ENCODE data around the gene RSPH9.

RSPH9 gene

DNA sequence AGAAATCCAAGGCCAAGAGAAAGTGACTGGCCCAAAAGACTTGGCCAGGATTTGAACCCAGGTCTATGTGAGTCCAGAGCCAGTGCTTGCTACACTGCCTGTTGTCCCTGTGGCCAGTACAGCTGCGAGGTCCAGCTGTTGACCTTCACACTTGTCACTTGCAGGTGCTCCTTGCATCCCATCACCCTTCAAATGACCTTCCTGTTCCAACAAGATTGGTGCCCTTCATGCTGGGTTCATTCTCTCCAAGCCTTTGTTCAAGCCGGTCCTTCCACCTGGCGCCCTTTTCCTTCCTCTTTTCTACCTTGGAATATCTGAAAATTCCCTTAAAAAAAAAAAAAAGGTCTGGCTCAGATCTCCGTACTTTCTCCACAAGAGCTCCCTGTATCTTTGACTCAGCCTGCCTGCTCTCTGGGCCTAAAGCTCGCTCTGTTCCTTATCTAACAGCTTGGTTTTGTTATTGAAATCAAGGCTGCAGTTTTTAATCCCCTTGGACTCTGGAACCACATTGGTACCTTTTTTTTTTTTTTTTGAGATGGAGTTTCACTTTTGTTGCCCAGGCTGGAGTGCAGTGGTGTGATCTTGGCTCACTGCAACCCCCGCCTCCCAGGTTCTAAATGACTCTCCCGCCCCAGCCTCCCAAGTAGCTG lies 64.9 kb downstream of the RSPH9 start:
- peaks cover 36 to 42% of the 10 kb centered on the region in 2 donors for H3K4me1 ChIP-seq (ENCODE audit: control insufficient read depth in 1 of 2, insufficient read depth in 2 of 2, low read length in 2 of 2)
- H3K9ac ChIP-seq (ENCODE audit: low read depth in 1 of 2, low read length in 2 of 2): peak overlapping the region; percentile 36 to 38
- no peaks in the 10 kb centered on the region for H3K9me3 ChIP-seq (ENCODE audit: control insufficient read depth in 1 of 2, low read length in 2 of 2)
- H3K36me3 ChIP-seq (ENCODE audit: control insufficient read depth in 1 of 2, insufficient read depth in 2 of 2, low read length in 2 of 2): no peaks in the 10 kb centered on the region
- H3K27me3 ChIP-seq (ENCODE audit: control insufficient read depth in 1 of 2, insufficient read depth in 2 of 2, low read length in 2 of 2): no peaks in the 10 kb centered on the region
- peak overlapping the region in 1 of 2 donors; percentile 4 for H3K4me3 ChIP-seq (ENCODE audit: low read depth in 1 of 2, low read length in 2 of 2)
- peak overlapping the region; percentile 38 for H3K27ac ChIP-seq (ENCODE audit: low read depth, low read length)

DNA sequence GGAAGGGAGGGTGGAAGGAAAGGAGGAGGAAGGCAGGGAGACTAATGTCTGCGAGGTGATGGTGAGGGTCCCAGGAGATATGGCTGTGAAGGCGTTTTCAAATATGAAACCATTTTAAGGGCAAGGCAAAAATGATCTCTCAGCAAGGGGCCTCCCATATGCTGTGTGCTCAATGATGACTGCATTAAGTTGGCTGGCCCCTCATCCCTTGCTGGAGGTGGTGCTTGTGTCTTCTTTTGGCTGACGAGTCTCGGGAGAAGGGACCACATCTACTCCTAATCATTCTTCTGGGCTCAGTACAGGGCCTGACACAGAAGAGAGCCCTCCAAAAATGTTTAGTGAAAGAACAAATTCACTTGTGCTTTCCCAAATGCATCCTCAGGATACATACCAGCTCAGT lies 65.7 kb downstream of the RSPH9 start:
- no peaks in the 10 kb centered on the region for H3K36me3 ChIP-seq (ENCODE audit: control insufficient read depth in 1 of 2, insufficient read depth in 2 of 2, low read length in 2 of 2)
- no peak overlapping the region for H3K27ac ChIP-seq (ENCODE audit: low read depth, low read length)
- no peaks in the 10 kb centered on the region for H3K27me3 ChIP-seq (ENCODE audit: control insufficient read depth in 1 of 2, insufficient read depth in 2 of 2, low read length in 2 of 2)
- H3K9ac ChIP-seq (ENCODE audit: low read depth in 1 of 2, low read length in 2 of 2): no peak overlapping the region
- H3K4me3 ChIP-seq (ENCODE audit: low read depth in 1 of 2, low read length in 2 of 2): no peak overlapping the region
- no peaks in the 10 kb centered on the region for H3K9me3 ChIP-seq (ENCODE audit: control insufficient read depth in 1 of 2, low read length in 2 of 2)
- peaks cover 35 to 40% of the 10 kb centered on the region in 2 donors for H3K4me1 ChIP-seq (ENCODE audit: control insufficient read depth in 1 of 2, insufficient read depth in 2 of 2, low read length in 2 of 2)

DNA sequence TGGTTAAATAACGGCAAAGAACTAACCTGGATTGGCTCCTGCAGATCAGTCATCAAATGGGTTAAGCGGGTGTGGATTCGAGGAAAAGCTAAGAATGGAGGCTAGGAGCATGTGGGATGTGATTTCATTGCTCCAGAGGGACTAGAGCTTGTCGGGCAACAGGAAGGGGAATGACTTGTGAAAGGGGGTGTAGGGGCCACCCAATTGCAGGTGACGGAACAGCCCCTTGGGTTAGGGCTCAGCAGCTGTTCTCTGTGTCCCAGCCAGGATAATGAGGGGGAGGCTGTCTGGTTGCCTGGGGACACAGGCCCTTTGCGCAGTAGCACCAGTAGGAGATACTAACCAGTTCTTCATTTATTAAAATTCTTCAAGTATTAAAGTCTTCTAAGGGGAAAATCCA lies 67.7 kb downstream of the RSPH9 start:
- Histone ChIP-seq H3K36me3 (ENCODE audit: control insufficient read depth in 1 of 2, insufficient read depth in 2 of 2, low read length in 2 of 2) (no peaks in the 10 kb centered on the region), H3K27me3 (ENCODE audit: control insufficient read depth in 1 of 2, insufficient read depth in 2 of 2, low read length in 2 of 2) (no peaks in the 10 kb centered on the region), H3K4me1 (ENCODE audit: control insufficient read depth in 1 of 2, insufficient read depth in 2 of 2, low read length in 2 of 2) (peaks cover 17 to 24% of the 10 kb centered on the region in 2 donors), H3K27ac (ENCODE audit: low read depth, low read length) (no peak overlapping the region), H3K9ac (ENCODE audit: low read depth in 1 of 2, low read length in 2 of 2) (no peak overlapping the region), H3K9me3 (ENCODE audit: control insufficient read depth in 1 of 2, low read length in 2 of 2) (no peaks in the 10 kb centered on the region), H3K4me3 (ENCODE audit: low read depth in 1 of 2, low read length in 2 of 2) (no peak overlapping the region)

DNA sequence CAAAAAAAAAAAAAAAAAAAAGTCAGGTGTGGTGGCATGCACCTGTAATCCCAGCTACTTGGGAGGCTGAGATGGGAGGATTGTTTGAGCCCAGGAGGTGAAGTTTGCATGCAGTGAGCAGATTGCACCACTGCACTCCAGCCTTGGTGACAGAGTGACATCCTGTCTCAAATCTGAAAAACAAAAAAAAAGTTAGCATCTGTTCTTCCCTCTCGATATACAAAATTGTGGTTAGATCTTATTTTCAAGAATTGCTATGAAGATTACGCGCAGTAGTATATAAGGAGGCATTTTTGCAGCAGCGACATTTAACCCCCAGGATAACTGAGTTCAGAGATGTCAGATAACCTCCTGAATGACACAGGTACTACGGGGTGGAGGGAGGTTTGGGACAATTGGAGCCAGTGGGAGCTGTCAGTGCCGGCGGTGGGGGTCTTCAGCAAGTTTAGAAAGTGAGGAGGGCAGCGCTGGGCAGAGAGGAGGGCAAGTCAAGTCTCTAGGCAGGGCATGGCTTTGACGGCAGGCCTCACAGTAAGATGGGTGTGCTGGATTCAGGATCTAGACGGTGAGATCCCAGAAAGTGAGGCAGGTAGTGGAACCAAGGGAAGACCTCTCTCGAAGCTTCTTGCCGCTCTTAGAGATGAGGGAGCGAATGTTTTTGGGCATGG lies 68.9 kb downstream of the RSPH9 start:
- Histone ChIP-seq H3K27me3 (ENCODE audit: control insufficient read depth in 1 of 2, insufficient read depth in 2 of 2, low read length in 2 of 2) (no peaks in the 10 kb centered on the region), H3K4me1 (ENCODE audit: control insufficient read depth in 1 of 2, insufficient read depth in 2 of 2, low read length in 2 of 2) (peaks cover 11 to 16% of the 10 kb centered on the region in 2 donors), H3K9me3 (ENCODE audit: control insufficient read depth in 1 of 2, low read length in 2 of 2) (no peaks in the 10 kb centered on the region), H3K9ac (ENCODE audit: low read depth in 1 of 2, low read length in 2 of 2) (peak overlapping the region in 1 of 2 donors; percentile 12), H3K36me3 (ENCODE audit: control insufficient read depth in 1 of 2, insufficient read depth in 2 of 2, low read length in 2 of 2) (no peaks in the 10 kb centered on the region), H3K4me3 (ENCODE audit: low read depth in 1 of 2, low read length in 2 of 2) (no peak overlapping the region), H3K27ac (ENCODE audit: low read depth, low read length) (no peak overlapping the region)

DNA sequence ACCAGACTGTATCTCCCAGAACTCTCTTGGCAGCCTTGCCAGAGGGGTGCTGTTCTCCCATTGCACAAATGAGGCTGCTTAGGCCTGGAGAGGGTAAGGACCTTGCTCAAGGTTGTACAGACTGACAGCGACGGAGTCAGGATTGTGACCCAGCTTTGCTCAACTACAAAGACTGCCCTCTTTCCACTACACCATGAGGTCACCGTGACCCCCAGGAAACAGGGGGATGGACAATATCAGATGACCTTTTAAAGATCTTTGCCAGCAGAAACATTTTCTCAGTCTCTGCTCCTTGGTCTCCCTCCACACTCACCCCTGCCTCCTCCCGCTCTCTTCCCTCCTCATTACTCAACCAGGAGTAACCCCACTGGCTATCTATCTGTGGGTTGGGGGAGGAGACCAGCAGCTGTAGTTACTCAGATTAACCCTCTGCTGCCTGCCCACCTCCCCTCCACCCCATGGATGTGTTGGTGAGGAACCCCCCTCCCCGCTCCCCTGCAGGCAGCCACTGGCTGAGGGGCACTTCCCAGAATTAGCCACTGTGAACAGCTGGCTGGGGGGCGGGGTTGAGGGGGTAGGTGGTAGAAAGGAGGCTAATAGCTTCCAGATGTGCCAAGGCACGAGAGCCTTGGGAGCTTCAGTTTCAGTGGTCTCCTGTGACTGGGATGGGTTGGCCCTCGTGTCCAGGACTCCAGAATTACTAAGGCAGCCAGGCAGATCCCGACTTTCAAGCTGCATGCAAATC lies 69.6 kb downstream of the RSPH9 start:
- Histone ChIP-seq H3K27me3 (ENCODE audit: control insufficient read depth in 1 of 2, insufficient read depth in 2 of 2, low read length in 2 of 2) (no peaks in the 10 kb centered on the region), H3K4me3 (ENCODE audit: low read depth in 1 of 2, low read length in 2 of 2) (no peak overlapping the region), H3K9me3 (ENCODE audit: control insufficient read depth in 1 of 2, low read length in 2 of 2) (no peaks in the 10 kb centered on the region), H3K4me1 (ENCODE audit: control insufficient read depth in 1 of 2, insufficient read depth in 2 of 2, low read length in 2 of 2) (peaks cover 4 to 10% of the 10 kb centered on the region in 2 donors), H3K27ac (ENCODE audit: low read depth, low read length) (no peak overlapping the region), H3K36me3 (ENCODE audit: control insufficient read depth in 1 of 2, insufficient read depth in 2 of 2, low read length in 2 of 2) (no peaks in the 10 kb centered on the region), H3K9ac (ENCODE audit: low read depth in 1 of 2, low read length in 2 of 2) (peak overlapping the region in 1 of 2 donors; percentile 12)

DNA sequence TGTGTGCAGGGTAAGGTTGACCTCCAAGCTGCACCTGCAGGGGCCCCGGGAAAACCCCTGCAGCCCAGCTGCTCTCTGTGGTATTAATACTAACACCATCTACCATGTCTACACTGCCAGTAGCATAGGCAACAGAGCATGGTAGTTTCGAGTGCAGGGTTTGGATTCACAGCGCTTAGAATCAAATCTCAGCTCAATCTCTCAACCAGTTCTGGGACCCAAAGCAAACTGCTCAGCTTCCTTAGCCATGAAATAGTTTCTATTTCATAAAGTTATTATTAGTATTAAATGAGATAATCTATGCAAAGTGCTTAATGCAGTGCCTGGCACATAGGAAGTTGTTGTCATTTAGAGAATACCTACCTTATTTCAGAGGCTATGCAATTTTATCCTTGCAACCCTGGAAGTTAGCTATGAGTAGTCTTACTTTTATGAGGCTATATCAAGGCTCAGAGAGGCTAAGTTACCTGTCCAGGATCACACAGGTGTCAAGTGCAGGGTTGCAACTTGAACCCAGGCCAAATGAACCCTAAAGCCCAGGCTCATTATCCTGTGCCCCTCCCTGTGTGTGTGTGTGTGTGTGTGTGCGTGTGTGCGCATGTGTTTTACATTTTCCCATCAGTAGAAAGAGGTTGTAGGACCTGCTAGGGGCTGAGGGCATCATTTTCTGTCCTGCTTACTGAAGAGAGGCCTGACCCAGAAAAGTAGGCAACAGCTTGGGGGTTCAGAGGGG lies 70.4 kb downstream of the RSPH9 start:
- H3K9me3 ChIP-seq (ENCODE audit: control insufficient read depth in 1 of 2, low read length in 2 of 2): no peaks in the 10 kb centered on the region
- H3K36me3 ChIP-seq (ENCODE audit: control insufficient read depth in 1 of 2, insufficient read depth in 2 of 2, low read length in 2 of 2): no peaks in the 10 kb centered on the region
- no peak overlapping the region for H3K27ac ChIP-seq (ENCODE audit: low read depth, low read length)
- H3K4me3 ChIP-seq (ENCODE audit: low read depth in 1 of 2, low read length in 2 of 2): no peak overlapping the region
- H3K27me3 ChIP-seq (ENCODE audit: control insufficient read depth in 1 of 2, insufficient read depth in 2 of 2, low read length in 2 of 2): no peaks in the 10 kb centered on the region
- H3K9ac ChIP-seq (ENCODE audit: low read depth in 1 of 2, low read length in 2 of 2): peak overlapping the region in 1 of 2 donors; percentile 2
- H3K4me1 ChIP-seq (ENCODE audit: control insufficient read depth in 1 of 2, insufficient read depth in 2 of 2, low read length in 2 of 2): peaks cover 0 to 7% of the 10 kb centered on the region in 2 donors

DNA sequence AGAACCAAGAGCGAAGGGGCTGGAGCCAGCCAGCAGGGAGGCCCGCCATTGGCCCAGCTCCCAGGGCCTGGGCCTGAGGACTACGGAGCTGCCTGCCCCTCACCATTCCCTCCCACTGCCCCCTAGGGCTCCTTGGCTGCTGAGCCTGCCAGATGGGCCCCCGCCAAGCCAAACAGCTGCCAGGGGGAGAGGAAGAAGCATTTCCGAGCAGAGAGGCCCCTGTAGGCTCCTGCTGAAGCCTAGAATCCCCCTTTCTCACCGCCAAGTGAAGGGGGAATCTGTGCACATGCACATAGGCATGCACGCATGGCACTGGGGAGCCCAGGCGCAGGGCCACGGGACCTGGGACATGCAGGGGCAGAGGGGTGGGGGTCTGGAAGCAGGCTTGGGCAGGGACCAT lies 71.3 kb downstream of the RSPH9 start:
- H3K9ac ChIP-seq (ENCODE audit: low read depth in 1 of 2, low read length in 2 of 2): no peak overlapping the region

DNA sequence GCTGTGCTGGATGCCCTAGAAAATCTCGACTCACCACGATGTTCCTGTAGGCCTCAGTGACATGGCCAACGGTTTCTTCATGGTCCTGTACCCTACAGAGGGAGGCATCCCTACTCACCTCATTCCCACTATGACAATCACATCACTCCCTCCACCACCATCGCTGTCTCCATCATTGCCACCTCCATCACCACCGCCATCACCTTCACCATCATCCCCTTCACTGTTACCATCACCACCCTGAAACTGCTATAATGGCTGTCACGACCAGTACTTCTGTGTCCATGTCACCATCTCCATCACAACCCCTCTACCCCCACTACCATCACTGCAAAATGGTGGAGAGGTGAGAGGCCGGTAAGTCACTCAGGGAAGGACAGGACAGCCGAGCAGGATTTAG lies 72.6 kb downstream of the RSPH9 start:
- H3K27ac ChIP-seq (ENCODE audit: low read depth, low read length): no peak overlapping the region

More for the DNA sequence above, 71.3 kb downstream of the RSPH9 start:
- Histone ChIP-seq H3K9me3 (ENCODE audit: control insufficient read depth in 1 of 2, low read length in 2 of 2) (no peaks in the 10 kb centered on the region), H3K36me3 (ENCODE audit: control insufficient read depth in 1 of 2, insufficient read depth in 2 of 2, low read length in 2 of 2) (no peaks in the 10 kb centered on the region), H3K4me3 (ENCODE audit: low read depth in 1 of 2, low read length in 2 of 2) (no peak overlapping the region), H3K4me1 (ENCODE audit: control insufficient read depth in 1 of 2, insufficient read depth in 2 of 2, low read length in 2 of 2) (peaks cover 0 to 7% of the 10 kb centered on the region in 2 donors), H3K27me3 (ENCODE audit: control insufficient read depth in 1 of 2, insufficient read depth in 2 of 2, low read length in 2 of 2) (no peaks in the 10 kb centered on the region), H3K27ac (ENCODE audit: low read depth, low read length) (no peak overlapping the region)

DNA sequence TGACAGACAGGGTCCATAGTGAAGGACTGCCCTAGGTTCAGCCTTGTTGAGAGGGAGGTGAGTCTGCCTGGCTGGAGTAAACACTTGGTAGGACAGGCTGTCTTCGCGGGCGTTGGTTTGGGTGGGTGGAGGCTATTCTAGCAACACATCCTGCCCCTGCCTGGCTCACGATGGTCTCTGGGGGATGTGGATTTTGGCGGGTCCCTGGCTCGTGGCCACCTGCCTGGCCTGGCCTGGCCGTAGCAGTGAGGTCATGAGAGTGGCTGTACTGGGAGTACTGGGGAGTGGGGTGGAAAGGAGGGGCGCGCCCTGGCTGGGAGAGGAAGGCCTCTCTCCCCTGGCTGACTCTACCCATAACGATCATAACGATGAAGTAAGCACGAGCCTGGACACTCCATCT lies 73.0 kb downstream of the RSPH9 start:
- Histone ChIP-seq H3K27ac (ENCODE audit: low read depth, low read length) (no peak overlapping the region), H3K9me3 (ENCODE audit: control insufficient read depth in 1 of 2, low read length in 2 of 2) (no peaks in the 10 kb centered on the region), H3K4me1 (ENCODE audit: control insufficient read depth in 1 of 2, insufficient read depth in 2 of 2, low read length in 2 of 2) (peaks cover 0 to 7% of the 10 kb centered on the region in 2 donors), H3K27me3 (ENCODE audit: control insufficient read depth in 1 of 2, insufficient read depth in 2 of 2, low read length in 2 of 2) (no peaks in the 10 kb centered on the region), H3K9ac (ENCODE audit: low read depth in 1 of 2, low read length in 2 of 2) (no peak overlapping the region), H3K36me3 (ENCODE audit: control insufficient read depth in 1 of 2, insufficient read depth in 2 of 2, low read length in 2 of 2) (no peaks in the 10 kb centered on the region), H3K4me3 (ENCODE audit: low read depth in 1 of 2, low read length in 2 of 2) (no peak overlapping the region)

More for the DNA sequence above, 72.6 kb downstream of the RSPH9 start:
- H3K9ac ChIP-seq (ENCODE audit: low read depth in 1 of 2, low read length in 2 of 2): no peak overlapping the region
- no peak overlapping the region for H3K4me3 ChIP-seq (ENCODE audit: low read depth in 1 of 2, low read length in 2 of 2)
- H3K4me1 ChIP-seq (ENCODE audit: control insufficient read depth in 1 of 2, insufficient read depth in 2 of 2, low read length in 2 of 2): peaks cover 0 to 7% of the 10 kb centered on the region in 2 donors
- H3K36me3 ChIP-seq (ENCODE audit: control insufficient read depth in 1 of 2, insufficient read depth in 2 of 2, low read length in 2 of 2): no peaks in the 10 kb centered on the region
- no peaks in the 10 kb centered on the region for H3K9me3 ChIP-seq (ENCODE audit: control insufficient read depth in 1 of 2, low read length in 2 of 2)
- no peaks in the 10 kb centered on the region for H3K27me3 ChIP-seq (ENCODE audit: control insufficient read depth in 1 of 2, insufficient read depth in 2 of 2, low read length in 2 of 2)

Measured in duodenal mucosa (tissue), 2 donors.